OCI-LY1 (cell line): ENCODE results near the gene SH2D5.

Experiments used
- EZH2 ChIP-seq: fragments of 200-600 bp; sonication (generic), shearing (Covaris generic); IDR thresholded peaks from 2 replicates; pipeline ENCODE4 v1.8.0; 2017; ENCODE audit warnings: borderline replicate concordance, mixed run types, mild to moderate bottlenecking, antibody characterized with exemption, low read length, moderate library complexity, mixed read lengths
- TF ChIP-seq, protein P1 (sequence below): fragments of 200-600 bp; sonication (generic), shearing (Covaris generic); IDR thresholded peaks from 2 replicates; pipeline ENCODE4 v1.5.1; 2017; ENCODE audit warnings: mild to moderate bottlenecking, antibody characterized with exemption, low read length, moderate library complexity, mixed read lengths

DNA sequence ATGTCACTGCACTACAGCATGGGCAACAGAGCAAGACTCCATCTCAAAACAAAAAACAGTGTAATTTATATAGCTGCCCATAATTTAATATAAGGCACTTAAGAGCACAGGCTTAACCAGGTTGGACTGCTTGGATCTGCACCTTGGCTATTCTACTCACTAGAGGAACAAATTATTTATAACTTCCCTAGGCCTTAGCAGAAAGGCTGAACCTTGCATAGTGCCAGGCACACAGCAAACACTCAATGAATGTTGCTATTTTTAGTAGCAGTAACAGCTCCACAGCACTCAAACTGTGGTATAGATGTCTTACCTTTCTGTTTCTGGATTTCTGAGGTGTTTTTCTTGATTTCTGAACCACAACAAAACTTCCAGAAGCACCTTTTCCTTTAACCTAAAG lies 34.8 kb upstream of the SH2D5 start:
- TF ChIP-seq, protein P1, sequence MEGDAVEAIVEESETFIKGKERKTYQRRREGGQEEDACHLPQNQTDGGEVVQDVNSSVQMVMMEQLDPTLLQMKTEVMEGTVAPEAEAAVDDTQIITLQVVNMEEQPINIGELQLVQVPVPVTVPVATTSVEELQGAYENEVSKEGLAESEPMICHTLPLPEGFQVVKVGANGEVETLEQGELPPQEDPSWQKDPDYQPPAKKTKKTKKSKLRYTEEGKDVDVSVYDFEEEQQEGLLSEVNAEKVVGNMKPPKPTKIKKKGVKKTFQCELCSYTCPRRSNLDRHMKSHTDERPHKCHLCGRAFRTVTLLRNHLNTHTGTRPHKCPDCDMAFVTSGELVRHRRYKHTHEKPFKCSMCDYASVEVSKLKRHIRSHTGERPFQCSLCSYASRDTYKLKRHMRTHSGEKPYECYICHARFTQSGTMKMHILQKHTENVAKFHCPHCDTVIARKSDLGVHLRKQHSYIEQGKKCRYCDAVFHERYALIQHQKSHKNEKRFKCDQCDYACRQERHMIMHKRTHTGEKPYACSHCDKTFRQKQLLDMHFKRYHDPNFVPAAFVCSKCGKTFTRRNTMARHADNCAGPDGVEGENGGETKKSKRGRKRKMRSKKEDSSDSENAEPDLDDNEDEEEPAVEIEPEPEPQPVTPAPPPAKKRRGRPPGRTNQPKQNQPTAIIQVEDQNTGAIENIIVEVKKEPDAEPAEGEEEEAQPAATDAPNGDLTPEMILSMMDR = no peak
- TF ChIP-seq EZH2 = no peak
